ENCODE results near the gene LRRTM4. TPM values are rescaled to one million over a fixed set of nuclear protein-coding genes. Genes with fewer than 3 reads are reported as not detected.

LRRTM4 gene
- total and polyA plus RNA-seq, 4 donors = 0.52 to 2.7 TPM; not detected in 2

DNA sequence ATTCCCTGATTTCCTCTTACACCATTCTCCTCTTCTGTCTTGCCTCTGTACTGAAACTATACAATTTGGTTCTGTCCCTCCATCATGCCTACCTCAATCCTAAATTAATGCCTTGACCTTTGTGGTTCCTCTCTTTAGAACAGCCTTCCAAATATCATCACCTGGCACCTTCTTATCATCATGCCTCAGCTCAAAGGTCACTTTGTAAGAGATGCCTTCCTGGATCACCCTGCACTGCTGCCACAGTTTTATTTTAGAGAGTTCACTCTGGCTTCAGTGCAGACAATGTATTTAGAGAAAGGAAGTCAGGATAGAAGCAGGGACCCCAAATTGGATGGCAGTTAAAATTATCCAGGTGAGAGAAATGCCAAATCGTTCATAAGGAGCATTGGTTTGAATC lies 64.5 kb downstream of the LRRTM4 start:
- WGBS, 2 donors = 69 to 77% methylated on average over 1 of the region's 1 CpG
- Histone ChIP-seq H3K4me3 (ENCODE audit: low read length in 2 of 2) (no peak overlapping the region), H3K27ac (ENCODE audit: low read depth in 1 of 2, low read length in 2 of 2) (no peak overlapping the region), H3K4me1 (ENCODE audit: control insufficient read depth in 1 of 2, insufficient read depth in 2 of 2, low read length in 2 of 2) (no peaks in the 10 kb centered on the region), H3K9me3 (ENCODE audit: control insufficient read depth, low read length) (no peaks in the 10 kb centered on the region), H3K27me3 (ENCODE audit: control insufficient read depth in 1 of 2, insufficient read depth in 2 of 2, low read length in 1 of 2) (no peaks in the 10 kb centered on the region), H3K36me3 (ENCODE audit: control insufficient read depth in 1 of 2, insufficient read depth in 2 of 2, low read length in 1 of 2) (no peaks in the 10 kb centered on the region)
- no peak for ATAC-seq (ENCODE audit: low FRiP score)
- intact Hi-C loops (cut with DNase I) = no loop called here
- no peak for DNase-seq

DNA sequence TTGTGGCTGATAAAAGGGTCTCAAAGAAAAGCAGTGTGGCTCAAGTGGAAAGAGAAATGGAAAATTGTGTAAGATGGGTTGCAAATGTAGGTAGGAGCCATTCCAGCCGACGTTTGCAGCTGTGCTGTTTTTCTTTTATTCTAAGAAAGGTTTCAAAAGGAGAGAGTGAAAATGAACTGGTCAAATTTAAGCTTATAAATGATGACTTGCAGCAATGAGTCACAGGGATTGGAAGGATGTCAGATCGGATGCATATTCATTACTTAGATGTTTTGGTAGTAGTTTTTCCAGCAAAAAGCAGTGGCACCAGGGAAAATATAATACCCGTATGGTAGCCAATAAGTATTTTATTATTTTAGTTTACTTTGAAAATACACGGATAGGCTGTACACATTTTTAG lies 79.1 kb downstream of the LRRTM4 start:
- Histone ChIP-seq H3K4me3 (ENCODE audit: low read length in 2 of 2) (no peak overlapping the region), H3K9me3 (ENCODE audit: control insufficient read depth, low read length) (no peaks in the 10 kb centered on the region), H3K36me3 (ENCODE audit: control insufficient read depth in 1 of 2, insufficient read depth in 2 of 2, low read length in 1 of 2) (no peaks in the 10 kb centered on the region), H3K27ac (ENCODE audit: low read depth in 1 of 2, low read length in 2 of 2) (no peak overlapping the region), H3K27me3 (ENCODE audit: control insufficient read depth in 1 of 2, insufficient read depth in 2 of 2, low read length in 1 of 2) (no peaks in the 10 kb centered on the region), H3K4me1 (ENCODE audit: control insufficient read depth in 1 of 2, insufficient read depth in 2 of 2, low read length in 2 of 2) (no peaks in the 10 kb centered on the region)
- intact Hi-C loops (cut with DNase I) = no loop called here
- DNase-seq (no peak), ATAC-seq (ENCODE audit: low FRiP score) (no peak)
- WGBS, 2 donors = 10 to 12% methylated on average over 5 of the region's 5 CpGs

DNA sequence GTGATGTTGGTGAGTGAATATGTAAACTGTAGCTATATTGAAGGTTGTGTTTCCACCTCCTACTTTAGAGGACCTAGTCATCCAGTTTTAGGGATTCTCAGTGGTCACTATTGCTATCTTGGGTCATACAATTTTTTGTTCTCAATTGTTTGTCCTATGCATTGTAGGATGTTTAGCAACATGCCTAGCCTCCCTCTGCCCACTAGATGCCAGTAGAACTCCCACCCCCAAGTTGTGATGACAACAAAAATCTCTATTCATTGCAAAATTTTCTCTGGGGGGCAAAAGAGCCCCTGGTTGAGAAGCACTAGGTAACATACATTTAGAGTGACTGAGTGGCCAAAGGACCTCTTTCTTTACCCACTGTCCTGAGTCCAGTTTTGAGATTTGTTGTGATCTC lies 87.3 kb downstream of the LRRTM4 start:
- DNase-seq (no peak), ATAC-seq (ENCODE audit: low FRiP score) (no peak)
- Histone ChIP-seq H3K9me3 (ENCODE audit: control insufficient read depth, low read length) (no peaks in the 10 kb centered on the region), H3K4me3 (ENCODE audit: low read length in 2 of 2) (no peak overlapping the region), H3K36me3 (ENCODE audit: control insufficient read depth in 1 of 2, insufficient read depth in 2 of 2, low read length in 1 of 2) (no peaks in the 10 kb centered on the region), H3K27me3 (ENCODE audit: control insufficient read depth in 1 of 2, insufficient read depth in 2 of 2, low read length in 1 of 2) (no peaks in the 10 kb centered on the region), H3K4me1 (ENCODE audit: control insufficient read depth in 1 of 2, insufficient read depth in 2 of 2, low read length in 2 of 2) (no peaks in the 10 kb centered on the region), H3K27ac (ENCODE audit: low read depth in 1 of 2, low read length in 2 of 2) (no peak overlapping the region)
- intact Hi-C loops (cut with DNase I) = no loop called here

DNA sequence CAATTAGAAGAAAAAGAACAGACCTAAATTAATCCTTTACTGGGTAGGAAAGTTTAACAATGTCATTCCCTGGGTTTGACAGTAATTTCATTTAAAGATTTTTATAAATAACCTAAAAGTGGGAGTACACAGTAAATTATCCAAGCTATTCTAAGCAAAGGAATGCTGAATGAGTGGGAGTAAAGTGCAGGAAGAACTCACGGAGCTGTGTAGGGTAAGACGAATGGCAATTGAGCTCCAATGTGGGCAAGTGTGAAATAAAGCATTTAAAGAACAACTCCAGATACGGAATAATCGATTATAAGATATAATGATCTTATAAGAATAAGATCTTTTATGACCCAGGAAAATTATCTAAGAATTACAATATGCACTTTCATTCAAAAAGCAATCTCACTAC lies 93.2 kb downstream of the LRRTM4 start:
- ATAC-seq (ENCODE audit: low FRiP score) (no peak), DNase-seq (no peak)
- WGBS, 2 donors = 44 to 52% methylated on average over 4 of the region's 4 CpGs
- no peaks in the 10 kb centered on the region for H3K4me1 ChIP-seq (ENCODE audit: control insufficient read depth in 1 of 2, insufficient read depth in 2 of 2, low read length in 2 of 2)
- H3K9me3 ChIP-seq (ENCODE audit: control insufficient read depth, low read length) = no peaks in the 10 kb centered on the region
- no peak overlapping the region for H3K27ac ChIP-seq (ENCODE audit: low read depth in 1 of 2, low read length in 2 of 2)
- H3K4me3 ChIP-seq (ENCODE audit: low read length in 2 of 2) = no peak overlapping the region
- intact Hi-C loops (cut with DNase I) = no loop called here
- no peaks in the 10 kb centered on the region for H3K36me3 ChIP-seq (ENCODE audit: control insufficient read depth in 1 of 2, insufficient read depth in 2 of 2, low read length in 1 of 2)
- H3K27me3 ChIP-seq (ENCODE audit: control insufficient read depth in 1 of 2, insufficient read depth in 2 of 2, low read length in 1 of 2) = no peaks in the 10 kb centered on the region

DNA sequence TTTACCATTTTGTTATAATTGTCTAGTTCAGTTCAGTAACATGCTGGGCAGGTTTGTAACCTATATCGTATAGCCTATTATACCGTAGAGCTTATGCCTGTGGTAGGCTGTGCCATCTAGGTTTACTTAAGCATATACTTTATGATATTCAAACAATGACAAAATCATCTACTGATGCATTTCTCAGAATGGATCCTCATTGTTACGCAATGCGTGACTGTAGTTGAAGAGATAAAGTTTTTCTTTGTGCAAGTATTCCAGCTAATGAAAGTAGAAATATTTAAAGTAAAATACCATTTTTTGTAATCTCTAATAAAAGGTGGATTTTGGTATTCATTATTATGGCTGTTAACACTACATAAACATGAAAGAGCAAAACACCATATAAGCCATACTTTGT lies 100.2 kb downstream of the LRRTM4 start:
- H3K36me3 ChIP-seq (ENCODE audit: control insufficient read depth in 1 of 2, insufficient read depth in 2 of 2, low read length in 1 of 2) = no peaks in the 10 kb centered on the region
- no peaks in the 10 kb centered on the region for H3K27me3 ChIP-seq (ENCODE audit: control insufficient read depth in 1 of 2, insufficient read depth in 2 of 2, low read length in 1 of 2)
- intact Hi-C loops (cut with DNase I) = no loop called here
- H3K9me3 ChIP-seq (ENCODE audit: control insufficient read depth, low read length) = no peaks in the 10 kb centered on the region
- 97 to 98% methylated on average over 4 of the region's 4 CpGs for WGBS, 2 donors
- DNase-seq (no peak), ATAC-seq (ENCODE audit: low FRiP score) (no peak)
- no peaks in the 10 kb centered on the region for H3K4me1 ChIP-seq (ENCODE audit: control insufficient read depth in 1 of 2, insufficient read depth in 2 of 2, low read length in 2 of 2)
- H3K4me3 ChIP-seq (ENCODE audit: low read length in 2 of 2) = no peak overlapping the region
- H3K27ac ChIP-seq (ENCODE audit: low read depth in 1 of 2, low read length in 2 of 2) = no peak overlapping the region

DNA sequence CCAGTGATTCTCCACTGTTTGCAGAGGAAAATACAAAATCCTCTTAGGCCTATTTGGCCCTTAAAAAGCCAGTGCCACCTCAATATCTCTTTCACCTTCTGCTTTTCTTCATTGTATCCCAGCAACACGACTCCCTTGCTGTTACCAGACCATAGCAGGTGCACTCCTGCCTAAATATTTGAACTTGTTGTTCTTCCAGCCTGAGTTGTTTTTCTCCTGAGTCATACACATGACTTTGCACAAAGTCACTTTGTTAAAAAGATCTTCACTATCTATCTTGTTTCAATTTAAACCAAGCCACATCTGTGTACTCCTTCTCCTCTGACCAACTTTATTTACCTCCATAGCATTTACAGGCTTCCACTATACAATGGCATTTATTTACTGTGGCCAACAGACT lies 103.6 kb downstream of the LRRTM4 start:
- Histone ChIP-seq H3K4me1 (ENCODE audit: control insufficient read depth in 1 of 2, insufficient read depth in 2 of 2, low read length in 2 of 2) (no peaks in the 10 kb centered on the region), H3K27ac (ENCODE audit: low read depth in 1 of 2, low read length in 2 of 2) (no peak overlapping the region), H3K27me3 (ENCODE audit: control insufficient read depth in 1 of 2, insufficient read depth in 2 of 2, low read length in 1 of 2) (no peaks in the 10 kb centered on the region), H3K36me3 (ENCODE audit: control insufficient read depth in 1 of 2, insufficient read depth in 2 of 2, low read length in 1 of 2) (no peaks in the 10 kb centered on the region), H3K9me3 (ENCODE audit: control insufficient read depth, low read length) (no peaks in the 10 kb centered on the region), H3K4me3 (ENCODE audit: low read length in 2 of 2) (no peak overlapping the region)
- intact Hi-C loops (cut with DNase I) = no loop called here
- DNase-seq (no peak), ATAC-seq (ENCODE audit: low FRiP score) (no peak)
- WGBS, 2 donors = 80 to 89% methylated on average over 1 of the region's 1 CpG

DNA sequence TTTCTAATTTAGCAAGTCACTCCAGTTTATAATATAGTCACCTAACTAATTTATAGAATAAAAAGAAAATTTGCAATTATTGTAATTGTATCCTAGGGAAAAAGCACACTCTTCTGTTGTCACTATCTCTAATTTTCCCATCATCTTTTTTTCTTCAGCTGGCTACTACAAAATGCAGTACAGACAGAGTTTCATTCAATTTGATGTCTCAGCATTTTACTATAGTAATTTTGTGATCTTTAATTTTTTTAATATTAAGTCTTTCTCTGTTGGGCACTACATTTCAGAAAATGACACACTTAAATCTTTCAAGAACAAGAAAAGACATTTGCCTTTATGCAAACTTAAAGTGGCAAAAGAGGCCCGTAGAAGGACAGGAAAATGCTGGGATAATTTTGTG lies 118.0 kb downstream of the LRRTM4 start:
- Histone ChIP-seq H3K27ac (ENCODE audit: low read depth in 1 of 2, low read length in 2 of 2) (no peak overlapping the region), H3K27me3 (ENCODE audit: control insufficient read depth in 1 of 2, insufficient read depth in 2 of 2, low read length in 1 of 2) (no peaks in the 10 kb centered on the region), H3K36me3 (ENCODE audit: control insufficient read depth in 1 of 2, insufficient read depth in 2 of 2, low read length in 1 of 2) (no peaks in the 10 kb centered on the region), H3K4me1 (ENCODE audit: control insufficient read depth in 1 of 2, insufficient read depth in 2 of 2, low read length in 2 of 2) (no peaks in the 10 kb centered on the region), H3K9me3 (ENCODE audit: control insufficient read depth, low read length) (no peaks in the 10 kb centered on the region), H3K4me3 (ENCODE audit: low read length in 2 of 2) (no peak overlapping the region)
- intact Hi-C loops (cut with DNase I) = no loop called here
- ATAC-seq (ENCODE audit: low FRiP score) (no peak), DNase-seq (no peak)
- 85 to 90% methylated on average over 1 of the region's 1 CpG for WGBS, 2 donors

DNA sequence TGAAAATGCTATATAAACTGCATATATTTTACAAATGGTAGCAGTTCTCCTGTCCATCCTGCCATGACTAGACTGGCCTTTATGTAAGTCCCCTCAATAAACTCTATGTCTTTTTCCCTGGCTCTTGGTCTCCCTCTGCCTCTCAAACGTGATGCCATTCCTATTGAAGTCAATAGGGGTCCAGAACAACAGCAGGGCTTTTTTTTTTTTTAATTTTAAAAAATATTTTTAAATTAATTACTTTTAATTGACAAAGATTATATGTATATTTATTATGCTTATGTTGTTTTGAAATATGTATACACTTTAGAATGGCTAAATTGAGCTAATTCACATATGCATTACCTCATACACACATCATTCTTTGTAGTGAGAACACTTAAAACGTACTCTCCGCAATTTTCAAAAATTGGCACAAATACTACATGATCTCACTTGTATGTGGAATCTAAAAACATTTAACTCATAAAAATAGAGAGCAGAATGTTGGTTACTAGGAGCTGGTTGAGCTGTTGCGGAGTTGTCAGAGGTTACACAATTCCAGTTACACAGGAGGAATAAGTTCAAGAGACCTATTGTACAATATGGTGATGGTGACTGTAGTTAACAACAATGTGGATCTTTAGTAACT lies 123.1 kb downstream of the LRRTM4 start:
- DNase-seq = no peak
- intact Hi-C loops (cut with DNase I) = no loop called here
- Histone ChIP-seq H3K27ac (ENCODE audit: low read depth in 1 of 2, low read length in 2 of 2) (no peak overlapping the region), H3K9me3 (ENCODE audit: control insufficient read depth, low read length) (no peaks in the 10 kb centered on the region), H3K4me1 (ENCODE audit: control insufficient read depth in 1 of 2, insufficient read depth in 2 of 2, low read length in 2 of 2) (no peaks in the 10 kb centered on the region), H3K36me3 (ENCODE audit: control insufficient read depth in 1 of 2, insufficient read depth in 2 of 2, low read length in 1 of 2) (no peaks in the 10 kb centered on the region), H3K4me3 (ENCODE audit: low read length in 2 of 2) (no peak overlapping the region), H3K27me3 (ENCODE audit: control insufficient read depth in 1 of 2, insufficient read depth in 2 of 2, low read length in 1 of 2) (no peaks in the 10 kb centered on the region)
- 40 to 46% methylated on average over 4 of the region's 4 CpGs for WGBS, 2 donors
- no peak for ATAC-seq (ENCODE audit: low FRiP score)

DNA sequence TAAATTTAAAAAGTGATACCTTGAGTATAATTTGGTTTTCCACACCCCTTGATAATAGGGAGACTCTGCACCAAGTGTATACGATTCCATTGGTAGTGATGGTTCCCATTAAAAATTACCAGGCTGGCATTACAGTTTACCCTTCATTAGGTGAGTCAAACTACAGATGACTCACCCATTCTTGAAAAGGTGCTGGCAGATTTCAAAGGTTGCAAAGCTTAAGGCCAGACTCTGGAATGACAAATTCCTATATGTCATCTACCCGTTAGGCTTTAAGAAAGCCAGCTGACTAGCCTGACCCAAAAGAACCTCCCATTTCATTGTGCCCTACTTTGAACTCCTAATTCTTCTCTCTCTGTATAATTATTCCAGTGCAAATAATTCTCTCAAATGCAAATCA lies 124.4 kb downstream of the LRRTM4 start:
- WGBS, 2 donors = 88 to 93% methylated on average over 2 of the region's 2 CpGs
- Histone ChIP-seq H3K36me3 (ENCODE audit: control insufficient read depth in 1 of 2, insufficient read depth in 2 of 2, low read length in 1 of 2) (no peaks in the 10 kb centered on the region), H3K4me1 (ENCODE audit: control insufficient read depth in 1 of 2, insufficient read depth in 2 of 2, low read length in 2 of 2) (no peaks in the 10 kb centered on the region), H3K27me3 (ENCODE audit: control insufficient read depth in 1 of 2, insufficient read depth in 2 of 2, low read length in 1 of 2) (no peaks in the 10 kb centered on the region), H3K27ac (ENCODE audit: low read depth in 1 of 2, low read length in 2 of 2) (no peak overlapping the region), H3K4me3 (ENCODE audit: low read length in 2 of 2) (no peak overlapping the region), H3K9me3 (ENCODE audit: control insufficient read depth, low read length) (no peaks in the 10 kb centered on the region)
- ATAC-seq (ENCODE audit: low FRiP score) (no peak), DNase-seq (no peak)
- intact Hi-C loops (cut with DNase I) = no loop called here

Data from aorta (tissue), 5 donors.